ENCODE results near the gene MAG. TPM values are rescaled to one million over a fixed set of nuclear protein-coding genes. Genes with fewer than 3 reads are reported as not detected.

The MAG gene
- total and polyA plus RNA-seq, 9 of the 15 experiments (the other 6 are each of a cell fraction or from before 2014, with no cell fraction given) = 0.11 to 10.0 (median 1.6) TPM

GRCh38 chr19:35306473-35307246 is 14.7 kb downstream of the MAG start (continued):
- TF ChIP-seq E2F8 (IDR thresholded peaks at IDR 0.05; ENCODE audit: low read depth, partially characterized antibody) (no peak), FOXM1 (IDR thresholded peaks at IDR 0.05; ENCODE audit: low read depth) (0 out of 2 replicates have a peak, but pooled peaks have one; percentile 7), FOXM1 (CRISPR knock-in tag; IDR thresholded peaks at IDR 0.05; ENCODE audit: low read depth) (no peak), STAT5A (IDR thresholded peaks at IDR 0.05; ENCODE audit: borderline replicate concordance, low read length) (no peak), FOXO4 (CRISPR knock-in tag; IDR thresholded peaks at IDR 0.05) (no peak), ZNF41 (CRISPR knock-in tag; conservative IDR thresholded peaks at IDR 0.05) (no peak), SMAD2 (IDR thresholded peaks at IDR 0.05; ENCODE audit: low read depth, low read length) (no peak), ETV5 (CRISPR knock-in tag; IDR thresholded peaks at IDR 0.05; ENCODE audit: low read depth) (no peak), DMBX1 (CRISPR knock-in tag; IDR thresholded peaks at IDR 0.05; ENCODE audit: borderline replicate concordance) (peak; percentile 50; the same call in 1 of the 2 replicates), IFI16 (CRISPR knock-in tag; IDR thresholded peaks at IDR 0.05) (peak; percentile 25; the same call in 1 of the 2 replicates), NFXL1 (CRISPR knock-in tag; IDR thresholded peaks at IDR 0.05) (no peak), SMARCE1 (IDR thresholded peaks at IDR 0.05) (no peak), MCM5 (IDR thresholded peaks at IDR 0.05; ENCODE audit: low read depth) (no peak), IRF9 (tag; IDR thresholded peaks at IDR 0.05) (0 out of 2 replicates have a peak, but pooled peaks have one; percentile 3), SMARCA5 (IDR thresholded peaks at IDR 0.05) (peak; percentile 98), SNIP1 (IDR thresholded peaks at IDR 0.05; ENCODE audit: low read depth) (no peak), GTF2E2 (tag; IDR thresholded peaks at IDR 0.05) (no peak), SRSF3 (IDR thresholded peaks at IDR 0.05; ENCODE audit: insufficient read depth, low read length) (no peak), BDP1 (IDR thresholded peaks at IDR 0.05; ENCODE audit: insufficient read depth, insufficient read length) (no peak), HDAC8 (tag; IDR thresholded peaks at IDR 0.05) (no peak), ESRRB (CRISPR knock-in tag; IDR thresholded peaks at IDR 0.05; ENCODE audit: borderline replicate concordance) (no peak)

Measured in K562 (cell line).